Measurements from ENCODE around the gene TSKS. TPM values are rescaled to one million over a fixed set of nuclear protein-coding genes. Genes with fewer than 3 reads are reported as not detected.
"Not testable (repeated sequence)": the region's sequence is repeated elsewhere in the genome, so short reads cannot be mapped to it uniquely, and the experiment has no call there.

The TSKS gene
- total RNA-seq, 1 donor from 2014 or later = not detected

DNA sequence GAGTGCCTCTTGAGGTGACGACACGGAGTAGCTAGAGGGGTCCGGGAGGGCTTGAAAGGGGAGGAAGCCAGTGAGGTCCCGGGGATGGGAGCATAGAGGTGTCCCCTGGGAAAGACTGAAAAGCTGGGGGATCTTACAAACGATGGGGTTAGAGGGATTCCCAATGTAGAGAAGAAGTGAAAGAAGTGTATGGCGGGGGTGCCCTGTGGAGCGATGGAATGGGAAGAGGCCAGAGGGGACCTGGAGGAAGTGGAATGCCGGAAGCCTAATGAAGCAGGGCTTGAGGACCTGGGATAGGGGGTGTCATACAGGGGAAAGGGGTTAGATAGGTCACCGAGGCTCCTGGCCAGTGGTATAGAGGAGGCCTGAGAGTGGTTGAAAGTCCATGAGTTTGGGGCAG is 4.3 kb upstream of the TSKS start:
- DNase-seq (ENCODE audit: low read depth, low spot score) = no peak

DNA sequence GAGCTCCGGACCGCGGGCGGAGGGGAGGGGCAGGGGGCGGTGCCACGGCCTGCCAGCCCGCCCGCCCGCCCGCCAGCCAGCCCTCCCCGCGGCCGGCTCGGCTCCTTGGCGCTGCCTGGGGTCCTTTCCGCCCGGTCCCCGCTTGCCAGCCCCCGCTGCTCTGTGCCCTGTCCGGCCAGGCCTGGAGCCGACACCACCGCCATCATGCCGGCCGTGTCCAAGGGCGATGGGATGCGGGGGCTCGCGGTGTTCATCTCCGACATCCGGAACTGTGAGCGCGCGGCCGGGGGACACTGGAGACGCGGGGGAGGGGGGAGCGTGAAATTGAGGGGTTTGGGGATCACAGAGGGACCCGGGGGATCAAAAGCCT is 3.8 kb upstream of the TSKS start, which contains the start of gene AP2A1:
Gene AP2A1 (plus strand): TSS at position 72 of the 370 bp plus-strand sequence. CDS start 133 bp downstream, at position 205.
- DNase-seq (ENCODE audit: low read depth, low spot score) = no peak

DNA sequence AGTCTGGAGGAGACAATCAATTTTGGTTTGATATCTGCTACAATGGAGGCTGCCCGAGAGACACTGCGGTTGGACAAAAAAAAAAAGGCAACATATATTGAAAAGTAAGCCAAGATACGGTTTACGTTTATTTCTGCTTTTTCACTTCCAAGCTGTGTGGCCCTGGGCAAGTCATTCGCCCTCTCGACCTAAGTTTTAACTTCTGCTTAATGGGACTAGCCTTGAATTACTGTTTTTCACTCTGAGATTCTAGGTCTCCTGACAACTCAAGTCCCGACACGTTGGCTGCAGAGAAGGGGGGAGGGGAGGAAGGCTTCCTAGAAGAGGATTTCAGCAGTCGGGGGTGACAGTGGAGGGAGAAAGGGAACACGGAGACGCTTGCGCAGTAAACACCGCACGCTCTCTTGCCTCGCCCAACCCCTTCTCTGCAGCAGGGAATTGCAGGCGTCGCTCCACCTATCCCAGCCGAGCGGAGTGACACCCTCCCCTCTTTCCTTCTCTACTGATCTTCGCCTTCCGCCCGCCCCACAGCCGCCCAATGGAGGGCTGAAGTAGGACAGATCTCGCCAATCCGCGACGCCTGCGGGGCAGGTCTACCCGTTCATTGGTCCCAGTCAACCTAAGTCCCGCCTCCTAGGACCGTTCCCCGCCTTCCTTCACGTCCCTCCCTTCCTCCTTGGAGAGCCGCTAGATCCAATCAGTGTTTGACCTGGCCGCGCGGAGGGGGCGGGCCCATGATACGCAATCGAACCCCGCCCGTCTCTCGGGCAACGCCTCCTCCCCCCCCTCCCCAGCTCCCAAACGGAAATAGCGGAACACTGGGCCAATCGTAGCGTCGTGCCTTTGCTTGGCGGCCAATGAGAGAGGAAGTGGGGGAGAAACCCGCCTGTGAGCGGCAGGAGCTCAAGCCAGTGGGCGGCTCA is 3.2 kb upstream of the TSKS start:
- DNase-seq (ENCODE audit: low read depth, low spot score) = peak; percentile 100

DNA sequence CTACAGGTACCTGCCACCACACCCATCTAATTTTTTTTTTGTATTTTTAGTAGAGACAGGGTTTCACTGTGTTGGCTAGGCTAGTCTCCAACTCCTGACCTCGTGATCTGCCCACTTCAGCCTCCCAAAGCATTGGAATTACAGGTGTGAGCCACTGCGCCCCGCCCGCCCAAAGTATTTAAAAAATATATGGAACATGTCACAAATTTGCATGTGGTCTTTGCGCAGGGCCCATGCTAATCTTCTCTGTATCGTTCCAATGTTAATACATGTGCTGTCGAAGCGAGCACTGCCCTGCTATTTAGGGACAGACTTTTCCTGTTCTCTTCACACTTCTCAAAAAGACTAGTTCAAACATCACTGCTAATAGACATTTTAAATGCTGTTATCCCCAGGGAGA is 1.2 kb upstream of the TSKS start:
- DNase-seq (ENCODE audit: low read depth, low spot score) = no peak

DNA sequence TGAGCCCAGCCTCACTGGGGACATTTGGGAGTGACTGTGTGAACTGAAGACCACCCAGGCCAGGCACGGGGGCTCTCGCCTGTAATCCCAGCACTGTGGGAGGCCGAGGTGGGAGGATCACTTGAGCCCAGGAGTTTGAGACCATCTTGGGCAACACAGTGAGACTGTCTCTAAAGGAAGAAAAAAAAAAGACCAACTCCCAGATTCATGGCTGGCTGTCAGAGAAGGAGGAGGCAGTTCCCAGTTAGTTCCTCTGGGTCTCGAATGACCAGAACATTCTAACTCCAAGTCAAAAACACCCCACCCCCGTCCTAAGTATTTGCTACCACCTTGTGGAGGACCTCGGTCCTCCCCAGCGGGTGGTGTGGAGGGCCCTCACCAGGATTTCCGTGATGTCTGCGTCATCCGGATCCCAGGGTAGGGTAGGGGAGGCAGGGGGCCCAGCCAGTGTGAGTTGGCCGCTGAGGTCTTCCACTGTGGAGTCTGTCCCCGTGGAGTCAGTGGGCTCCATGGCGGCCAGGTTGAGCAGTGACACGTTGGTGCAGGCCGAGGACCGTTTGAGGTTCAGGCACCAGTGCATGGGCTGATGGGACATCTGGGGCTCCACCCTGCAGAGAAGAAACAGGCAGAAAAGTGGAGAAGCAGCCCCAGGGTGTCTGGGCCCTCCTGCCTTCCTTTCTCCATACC is 1.3 kb downstream of the TSKS start:
- no peak for DNase-seq (ENCODE audit: low read depth, low spot score)

DNA sequence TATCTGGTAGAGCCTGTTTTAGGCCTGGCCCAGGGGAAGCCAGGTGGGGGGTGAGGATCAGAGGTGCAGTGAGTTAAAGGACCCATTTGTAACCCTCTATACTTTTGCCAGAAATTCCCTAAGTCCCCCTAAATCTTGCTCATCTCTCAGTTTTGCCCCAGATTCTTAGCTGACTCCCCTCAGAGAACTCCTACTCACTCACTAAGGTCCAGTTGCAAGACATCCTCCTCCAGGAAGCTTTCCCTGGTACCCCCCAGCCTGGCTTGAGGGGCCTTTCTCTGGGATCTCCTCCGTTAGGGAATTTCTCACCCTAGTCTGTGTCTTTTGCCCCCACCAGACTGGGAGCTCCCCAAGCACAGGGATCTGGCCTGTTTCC is 1.9 kb downstream of the TSKS start:
- no peak for DNase-seq (ENCODE audit: low read depth, low spot score)

DNA sequence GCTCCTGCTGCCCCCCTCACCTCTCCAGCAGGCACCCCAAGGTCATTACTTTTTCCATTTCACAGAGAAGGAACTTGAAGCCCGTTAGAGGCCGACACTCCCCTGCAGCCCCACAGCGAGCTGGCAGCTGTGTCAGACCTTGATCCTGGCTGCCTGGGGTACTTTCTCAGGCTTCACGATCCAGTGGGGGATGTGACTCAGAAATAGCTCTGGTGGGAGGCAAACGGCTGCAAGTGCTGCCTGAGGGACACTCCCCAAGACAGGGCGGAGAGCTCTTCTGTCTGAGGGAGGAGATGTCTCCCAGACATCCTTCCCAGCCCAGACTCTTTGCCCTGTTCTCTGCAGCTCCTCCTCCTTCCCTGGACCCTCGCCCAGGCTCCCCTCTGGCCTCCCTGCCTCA is 4.8 kb downstream of the TSKS start:
- no peak for DNase-seq (ENCODE audit: low read depth, low spot score)

DNA sequence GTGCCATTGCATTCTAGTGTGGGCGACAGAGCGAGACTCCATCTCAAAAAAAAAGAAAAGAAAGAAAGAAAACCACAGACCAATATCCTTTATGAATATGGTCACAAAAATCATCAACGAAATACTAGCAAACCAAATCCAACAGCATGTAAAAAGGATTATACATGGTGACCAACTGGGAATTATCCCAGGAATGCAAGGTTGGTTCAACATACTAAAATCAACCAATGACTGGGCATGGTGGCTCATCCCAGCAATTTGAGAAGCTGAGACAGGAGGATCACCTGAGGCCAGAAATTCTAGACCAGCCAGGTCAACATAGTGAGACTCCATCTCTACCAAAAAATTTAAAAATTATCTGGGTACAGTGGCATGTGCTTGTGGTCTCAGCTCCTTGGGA is 7.2 kb downstream of the TSKS start:
- no peak for DNase-seq (ENCODE audit: low read depth, low spot score)

DNA sequence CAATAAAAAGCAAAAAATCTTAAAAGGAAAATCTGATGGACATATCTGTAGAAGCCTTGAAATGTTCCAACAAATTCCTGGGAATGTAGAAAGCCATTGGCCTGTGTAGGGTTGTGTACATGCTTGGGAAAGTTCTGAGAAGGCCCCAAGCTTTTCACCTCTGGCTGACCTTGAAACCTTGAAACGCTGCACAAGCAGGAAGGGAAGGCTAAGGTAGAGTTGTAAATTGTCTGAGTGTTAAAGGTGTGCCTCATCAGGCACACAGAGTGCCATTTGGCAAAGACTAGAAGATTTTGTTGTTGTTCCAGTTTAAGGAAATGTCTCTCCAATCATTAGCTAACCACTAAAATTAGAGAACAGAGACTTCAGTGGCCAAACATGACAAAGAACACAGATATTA is 10.4 kb downstream of the TSKS start:
- DNase-seq (ENCODE audit: low read depth, low spot score) = no peak

DNA sequence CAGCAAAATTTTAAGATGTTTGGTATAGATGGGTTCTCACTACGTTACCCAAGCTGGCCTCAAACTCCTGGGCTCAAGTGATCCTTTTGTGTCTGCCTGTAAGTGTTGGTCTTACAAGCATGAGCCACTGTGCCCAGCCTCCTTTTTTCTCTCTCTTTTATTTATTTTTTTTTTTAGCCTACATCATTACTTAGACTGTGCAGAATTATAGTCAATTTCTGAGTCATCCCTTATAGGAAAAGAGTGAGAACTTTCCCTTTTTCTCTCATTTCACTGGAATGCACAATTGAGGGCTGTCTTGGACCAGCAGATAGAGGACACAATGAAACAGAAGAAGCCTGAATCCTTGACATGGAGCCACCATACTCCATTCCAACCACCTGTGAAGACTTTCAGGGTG is 13.3 kb downstream of the TSKS start:
- no peak for DNase-seq (ENCODE audit: low read depth, low spot score)

DNA sequence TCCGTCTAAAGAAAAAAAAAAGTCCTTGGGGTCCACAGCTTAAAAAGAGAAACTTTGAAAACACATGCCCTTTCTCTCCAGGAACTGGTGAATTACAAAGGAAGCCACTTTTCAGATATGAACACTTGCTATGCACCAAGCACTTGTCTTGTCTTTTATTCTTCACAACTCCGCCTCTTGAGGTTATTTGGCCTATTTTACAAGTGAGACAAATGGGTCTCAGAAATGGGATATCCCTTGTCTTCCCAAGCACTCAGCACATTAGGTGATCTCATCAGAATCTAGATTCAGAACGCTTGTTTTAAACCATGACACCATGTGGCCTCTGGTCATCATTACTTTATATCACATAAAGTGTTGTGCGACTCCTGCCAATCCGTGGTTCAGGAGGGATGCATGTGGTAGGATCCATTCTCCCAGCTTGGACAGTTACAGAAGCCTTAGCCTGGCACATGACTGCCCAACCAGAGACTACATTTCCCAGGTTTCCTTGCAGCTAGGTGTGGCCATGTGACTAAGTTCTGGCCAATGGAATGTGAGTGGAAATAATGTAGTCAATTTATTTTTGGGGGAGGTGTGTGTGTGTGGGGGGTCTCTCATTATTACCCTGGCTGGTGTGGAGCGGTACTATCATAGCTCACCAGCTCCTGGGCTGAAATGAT is 13.9 kb downstream of the TSKS start:
- no peak for DNase-seq (ENCODE audit: low read depth, low spot score)

DNA sequence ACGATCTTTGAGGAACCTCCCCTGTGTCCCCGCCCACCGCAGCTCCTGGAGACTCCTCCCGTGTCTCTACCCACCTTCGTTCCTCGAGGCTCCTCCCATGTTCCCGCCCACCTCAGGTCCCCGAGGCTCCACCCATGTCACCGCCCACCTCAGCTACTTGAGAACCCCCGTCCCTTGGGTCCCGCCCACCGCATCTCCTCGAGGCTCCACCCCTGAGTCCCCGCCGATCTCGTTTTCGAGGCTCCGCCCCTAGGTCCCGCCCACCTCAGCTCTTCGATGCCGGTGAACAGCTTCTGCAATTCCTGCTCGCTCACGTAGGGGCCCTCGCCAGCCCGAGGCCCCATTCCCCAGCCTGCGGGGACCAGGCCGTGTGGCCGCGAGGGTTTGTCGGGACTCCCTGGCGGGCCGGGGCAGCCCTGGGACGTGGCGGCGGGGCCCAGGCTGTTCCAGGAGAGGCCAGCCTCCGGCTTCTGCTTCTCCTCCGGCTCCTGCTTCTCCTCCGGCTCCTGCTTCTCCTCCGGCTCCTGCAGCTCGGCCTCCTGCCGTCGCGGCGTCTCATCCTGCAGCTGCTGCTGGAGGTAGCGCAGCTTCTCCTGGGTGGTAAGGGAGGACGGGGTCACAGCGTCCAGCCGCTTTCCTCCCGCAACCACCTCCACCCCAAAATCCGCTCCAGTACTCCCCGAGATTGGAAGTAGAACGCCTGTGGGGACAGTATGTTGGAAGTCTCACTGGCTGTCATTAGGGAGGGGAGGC is 16.7 kb downstream of the TSKS start:
- DNase-seq (ENCODE audit: low read depth, low spot score) = no peak

DNA sequence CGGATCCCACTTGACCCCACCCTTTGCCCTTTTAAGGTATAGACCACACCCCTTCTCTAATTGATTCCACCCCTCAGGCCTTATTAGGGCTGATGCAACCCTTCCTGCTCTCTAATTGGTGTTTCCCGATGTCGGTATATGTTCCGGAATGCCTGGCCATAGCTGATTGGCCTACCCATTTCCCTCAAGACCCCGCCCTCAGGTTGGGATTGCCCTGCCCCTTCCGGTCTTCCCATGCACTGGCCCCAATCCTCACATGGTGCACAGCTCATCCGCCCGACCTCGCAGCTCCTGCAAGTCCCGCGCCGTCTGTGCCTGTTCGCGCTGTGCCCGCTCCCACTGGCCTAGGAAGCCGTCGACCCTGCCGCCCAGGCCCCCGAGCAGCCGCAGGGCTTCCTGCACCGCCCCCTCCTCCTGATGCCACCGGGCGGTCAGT is 18.1 kb downstream of the TSKS start:
- DNase-seq (ENCODE audit: low read depth, low spot score) = no peak

DNA sequence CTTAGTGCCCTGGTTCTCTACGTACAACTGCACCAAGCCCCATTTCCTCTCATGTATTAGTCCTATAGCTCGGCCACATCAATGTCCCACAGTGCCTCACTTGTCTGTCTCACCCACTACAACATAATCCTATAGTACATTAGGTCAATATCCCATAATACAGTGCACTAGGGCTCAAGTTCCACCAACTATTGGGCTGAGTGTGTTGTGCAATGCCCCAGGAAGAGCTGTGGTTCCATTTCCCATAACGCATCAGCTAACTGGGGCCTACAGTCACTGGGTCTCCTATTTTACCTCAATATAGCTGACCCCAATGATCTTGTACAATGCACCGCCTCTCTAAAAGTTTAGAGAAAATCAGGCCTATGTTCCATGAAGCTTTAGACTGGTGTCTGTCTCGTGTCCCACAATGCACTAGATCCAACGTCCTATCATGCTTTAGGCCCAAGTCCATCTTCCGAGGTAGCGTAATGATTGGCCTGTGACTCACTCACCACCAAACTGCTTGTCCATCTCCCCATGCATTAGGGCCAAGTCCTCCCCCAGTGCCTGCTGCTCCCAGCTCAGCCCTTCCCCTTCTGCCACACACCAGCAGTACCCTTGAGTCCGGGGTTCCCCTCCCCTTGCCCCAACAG is 21.8 kb downstream of the TSKS start:
- no peak for DNase-seq (ENCODE audit: low read depth, low spot score)

DNA sequence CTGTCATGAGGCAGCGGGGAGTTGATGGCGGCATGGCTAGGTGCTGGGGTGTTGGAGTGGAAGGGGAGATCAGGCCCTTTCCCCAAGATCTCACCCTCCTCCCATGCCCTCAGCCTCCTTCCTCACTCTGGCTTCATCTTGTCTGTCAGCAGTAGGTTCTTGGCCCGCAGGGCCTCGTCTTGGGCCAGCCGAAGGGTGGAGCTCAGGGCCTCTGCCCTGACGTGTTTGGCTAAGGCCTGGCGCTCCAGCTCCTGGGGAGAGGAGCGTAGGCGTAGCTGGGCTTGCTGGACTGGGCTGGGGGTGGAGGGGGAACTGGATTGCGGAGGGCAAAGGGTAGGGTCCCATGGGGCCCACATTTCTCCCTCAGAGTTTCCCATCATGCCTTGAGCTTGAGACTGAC is 23.2 kb downstream of the TSKS start:
- DNase-seq (ENCODE audit: low read depth, low spot score) = no peak

DNA sequence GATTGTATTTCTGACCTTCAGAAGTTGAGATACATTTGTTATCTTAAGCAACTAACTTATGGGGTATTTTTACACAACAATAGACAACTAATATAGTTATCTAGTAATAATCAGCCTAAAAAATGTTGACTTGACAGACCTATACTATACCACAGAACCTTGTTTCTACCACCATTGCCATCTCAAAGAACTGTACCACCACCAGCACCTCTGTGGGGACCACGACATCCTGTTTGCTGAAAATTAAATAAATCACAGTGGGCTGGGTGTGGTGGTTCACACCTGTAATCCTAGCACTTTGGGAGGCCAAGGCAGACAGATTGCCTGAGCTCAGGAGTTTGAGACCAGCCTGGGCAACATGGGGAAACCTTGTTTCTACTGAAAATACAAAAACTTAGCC is 24.0 kb downstream of the TSKS start:
- no peak for DNase-seq (ENCODE audit: low read depth, low spot score)

DNA sequence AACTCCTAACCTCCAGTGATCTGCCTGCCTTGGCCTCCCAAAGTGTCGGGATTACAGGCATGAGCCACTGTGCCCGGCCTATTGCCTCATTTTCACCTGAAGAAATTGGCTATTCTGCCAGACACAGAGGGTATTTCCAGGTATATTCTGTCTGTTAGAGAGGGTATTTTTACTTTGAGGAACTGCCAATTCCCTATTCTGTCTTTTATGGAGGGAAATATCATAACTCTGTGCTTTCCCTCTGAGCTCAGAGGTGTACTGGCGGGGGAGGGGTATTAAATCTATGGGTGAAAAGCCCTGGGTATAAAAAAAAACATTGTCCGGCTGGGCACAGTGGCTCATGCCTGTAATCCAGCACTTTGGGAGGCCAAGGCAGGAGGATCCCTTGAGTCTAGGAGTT is 24.8 kb downstream of the TSKS start:
- no peak for DNase-seq (ENCODE audit: low read depth, low spot score)

DNA sequence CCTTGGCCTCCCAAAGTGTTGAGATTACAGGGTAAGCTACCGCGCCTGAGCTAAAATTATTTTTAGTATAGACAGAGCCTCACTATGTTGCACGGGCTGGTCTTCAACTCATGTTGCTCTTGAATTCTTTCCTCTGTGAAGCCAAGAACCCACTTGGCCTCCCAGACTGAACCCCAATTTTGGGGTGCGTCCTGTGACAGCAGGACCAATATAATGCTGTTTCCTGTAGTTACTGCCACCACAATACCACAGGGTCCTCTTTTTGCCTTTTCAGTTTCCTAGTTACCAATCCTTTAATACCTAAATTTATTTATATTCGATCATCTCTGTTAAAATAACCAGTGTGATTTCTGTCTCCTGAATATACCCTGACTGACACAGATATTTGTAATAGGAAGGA is 32.9 kb downstream of the TSKS start:
- no peak for DNase-seq (ENCODE audit: low read depth, low spot score)

DNA sequence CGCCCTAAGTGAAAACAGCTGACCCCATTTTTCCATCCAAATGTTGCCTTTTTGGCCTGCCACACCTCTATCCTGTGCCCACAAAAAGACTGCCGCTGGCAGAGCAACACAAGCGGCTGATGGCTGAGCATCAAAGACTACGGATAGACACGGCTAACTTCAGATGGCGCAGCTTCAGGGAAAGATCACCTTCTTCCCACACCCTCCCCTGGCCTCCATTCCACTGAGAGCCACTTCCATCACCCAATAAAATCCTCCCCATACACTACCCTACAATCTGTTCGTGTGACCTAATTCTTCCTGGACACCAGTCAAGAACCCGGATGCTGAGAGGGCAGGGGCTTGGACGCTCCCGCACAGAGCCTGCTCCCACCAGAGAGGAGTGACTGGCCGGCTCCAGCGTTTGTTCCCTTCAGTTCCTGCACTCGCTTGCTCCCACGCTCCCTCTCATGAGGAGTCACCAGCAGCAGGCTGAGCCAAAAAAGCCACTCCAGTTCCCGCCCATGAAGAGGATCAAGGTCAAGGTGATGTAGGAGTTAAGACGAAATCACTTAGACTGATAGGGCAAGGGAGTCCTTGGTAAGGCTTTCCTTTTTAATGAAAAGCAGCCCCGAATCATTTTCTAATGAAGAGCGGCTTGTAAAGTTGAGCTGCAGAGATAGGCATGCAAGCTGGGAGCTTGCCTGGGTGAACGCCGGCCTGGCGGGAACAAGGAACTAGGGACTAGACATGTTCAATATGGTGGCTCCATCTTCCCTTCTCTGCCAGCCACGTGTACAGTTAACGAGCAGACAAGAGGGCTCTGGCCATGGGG is 35.7 kb downstream of the TSKS start:
- no peak for DNase-seq (ENCODE audit: low read depth, low spot score)

DNA sequence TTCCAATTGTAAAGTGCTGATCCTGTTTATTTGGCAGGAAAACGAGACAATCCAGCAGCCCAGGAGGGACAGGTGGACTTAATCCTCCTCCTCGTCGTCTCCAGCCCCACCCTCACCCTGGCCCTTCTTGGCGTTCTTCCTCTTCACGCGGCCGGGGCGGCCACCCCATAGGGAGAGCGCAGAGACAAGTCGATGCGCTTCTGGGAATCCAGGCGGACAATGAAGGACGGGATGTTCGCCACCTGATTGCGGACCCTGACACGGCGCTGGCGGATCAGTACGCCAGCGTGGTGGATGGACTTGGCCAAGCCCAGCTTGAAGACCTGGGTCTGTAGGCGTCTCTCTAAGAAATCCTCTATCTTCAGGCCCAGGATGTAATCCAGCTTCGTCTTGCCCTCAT is 43.7 kb downstream of the TSKS start:
- not testable (repeated sequence) for DNase-seq (ENCODE audit: low read depth, low spot score)

All from pulmonary artery endothelial cell (primary cell).